ENCODE results near the gene PSMC3IP. TPM values are rescaled to one million over a fixed set of nuclear protein-coding genes. Genes with fewer than 3 reads are reported as not detected.
A peak's percentile ranks its signal among the peaks of the same experiment; 100 is the strongest.

Gene PSMC3IP
- total RNA-seq, 2 donors from 2014 or later, result 2.1 TPM; not detected in 1

- Histone ChIP-seq H3K27ac (peak overlapping the region; percentile 63 to 92 (median 78)), H3K4me3 (peak overlapping the region; percentile 38 to 43), H3K4me1 (peaks cover 22% of the 10 kb centered on the region), H3K36me3 (replicated peaks in 1 of 2; ENCODE audit: insufficient read depth in 1 of 2, low read depth in 2 of 2) (peaks cover 21 to 27% of the 10 kb centered on the region in 2 donors), H3K27me3 (no peaks in the 10 kb centered on the region), H3K9me3 (no peaks in the 10 kb centered on the region)
- intact Hi-C loops (cut with DNase I), result loop anchor here (5.0 kb wide), 1 partner anchor 104 kb away; the partner anchor contains the start of genes CCR10 and CNTNAP1
- 0% methylated on average over 14 to 20 of the region's 20 CpGs for WGBS, 2 donors
- ATAC-seq (peak; percentile 76), DNase-seq (peak; percentile 69 to 87 (median 82))
- peak; percentile 54 to 88 (median 72) for TF ChIP-seq CTCF (IDR thresholded peaks at IDR 0.05)
- no peak for TF ChIP-seq POLR2A (IDR thresholded peaks at IDR 0.05)
These were observed 847 bp upstream of the PSMC3IP start for GRCh38 chr17:42578282-42578869.

GRCh38 chr17:42577140-42577531 lies 393 bp downstream of the PSMC3IP start:
- H3K27ac ChIP-seq, result peak overlapping the region; percentile 45 to 92 (median 75)
- H3K4me1 ChIP-seq, result peaks cover 24% of the 10 kb centered on the region
- no peaks in the 10 kb centered on the region for H3K9me3 ChIP-seq
- intact Hi-C loops (cut with DNase I), result loop anchor here (5.0 kb wide), 1 partner anchor 105 kb away; the partner anchor contains the start of genes CCR10 and CNTNAP1
- ATAC-seq, result no peak
- no peaks in the 10 kb centered on the region for H3K27me3 ChIP-seq
- H3K36me3 ChIP-seq (replicated peaks in 1 of 2; ENCODE audit: insufficient read depth in 1 of 2, low read depth in 2 of 2), result peaks cover 9 to 22% of the 10 kb centered on the region in 2 donors
- peak overlapping the region in 1 of 2 donors; percentile 43 for H3K4me3 ChIP-seq
- TF ChIP-seq POLR2A (IDR thresholded peaks at IDR 0.05) (no peak), CTCF (IDR thresholded peaks at IDR 0.05) (no peak)
- DNase-seq, result no peak
- 6 to 7% methylated on average over 5 to 18 of the region's 18 CpGs for WGBS, 2 donors

GRCh38 chr17:42574463-42574862 lies 3.1 kb downstream of the PSMC3IP start:
- intact Hi-C loops (cut with DNase I), result no loop called here
- Histone ChIP-seq H3K27me3 (no peaks in the 10 kb centered on the region), H3K27ac (no peak overlapping the region), H3K9me3 (no peaks in the 10 kb centered on the region), H3K4me1 (peaks cover 40% of the 10 kb centered on the region), H3K36me3 (replicated peaks in 1 of 2; ENCODE audit: insufficient read depth in 1 of 2, low read depth in 2 of 2) (peaks cover 7 to 23% of the 10 kb centered on the region in 2 donors), H3K4me3 (no peak overlapping the region)
- TF ChIP-seq POLR2A (IDR thresholded peaks at IDR 0.05) (no peak), CTCF (IDR thresholded peaks at IDR 0.05) (no peak)
- DNase-seq (no peak), ATAC-seq (no peak)
- 74 to 85% methylated on average over 3 of the region's 3 CpGs for WGBS, 2 donors

GRCh38 chr17:42573095-42573494 lies 4.4 kb downstream of the PSMC3IP start:
- ATAC-seq (no peak), DNase-seq (no peak)
- Histone ChIP-seq H3K36me3 (replicated peaks in 1 of 2; ENCODE audit: insufficient read depth in 1 of 2, low read depth in 2 of 2) (peaks cover 7 to 29% of the 10 kb centered on the region in 2 donors), H3K27me3 (no peaks in the 10 kb centered on the region), H3K4me3 (no peak overlapping the region), H3K4me1 (peaks cover 43% of the 10 kb centered on the region), H3K9me3 (no peaks in the 10 kb centered on the region), H3K27ac (no peak overlapping the region)
- intact Hi-C loops (cut with DNase I), result no loop called here
- no peak for TF ChIP-seq POLR2A (IDR thresholded peaks at IDR 0.05)
- no peak for TF ChIP-seq CTCF (IDR thresholded peaks at IDR 0.05)
- 78 to 81% methylated on average over 4 of the region's 4 CpGs for WGBS, 2 donors

Data from body of pancreas (tissue), 4 donors.